Kidney epithelial cell (primary cell): ENCODE measurements around the gene SMYD1. TPM values are rescaled to one million over a fixed set of nuclear protein-coding genes. Genes with fewer than 3 reads are reported as not detected.

Source experiments
- DNase-seq: peaks from one replicate; pipeline ENCODE4 v3.0.0-alpha.2; 2010; ENCODE audit warnings: low read depth
- H3K27me3 ChIP-seq: 2 replicates; pipeline ENCODE4 v1.6.0; 2011; ENCODE audit warnings: low read length; ENCODE audit not compliant: control insufficient read depth, insufficient read depth
- H3K36me3 ChIP-seq: 2 replicates; pipeline ENCODE4 v1.5.1; 2011; ENCODE audit warnings: low read length; ENCODE audit not compliant: control insufficient read depth, insufficient read depth
- H3K4me3 ChIP-seq: 2 replicates; pipeline ENCODE4 v1.5.1; 2011; ENCODE audit warnings: low read depth, mild to moderate bottlenecking, control low read depth, low read length
- total RNA-seq: library from RNA; depleted of rRNA; stranded (reverse); fragments of >200 nt; gene quantifications from 2 replicates; pipeline ENCODE4 v1.2.3, GENCODE V29; 2015
- TF ChIP-seq, protein P1 (sequence below): IDR thresholded peaks from 2 replicates; pipeline ENCODE4 v1.5.1; 2011; ENCODE audit warnings: mild to moderate bottlenecking, moderate library complexity, low read length, control low read depth, inconsistent platforms; ENCODE audit not compliant: insufficient read depth, poor library complexity, severe bottlenecking

Gene SMYD1
- total RNA-seq, 1 donor from 2014 or later = not detected

DNA sequence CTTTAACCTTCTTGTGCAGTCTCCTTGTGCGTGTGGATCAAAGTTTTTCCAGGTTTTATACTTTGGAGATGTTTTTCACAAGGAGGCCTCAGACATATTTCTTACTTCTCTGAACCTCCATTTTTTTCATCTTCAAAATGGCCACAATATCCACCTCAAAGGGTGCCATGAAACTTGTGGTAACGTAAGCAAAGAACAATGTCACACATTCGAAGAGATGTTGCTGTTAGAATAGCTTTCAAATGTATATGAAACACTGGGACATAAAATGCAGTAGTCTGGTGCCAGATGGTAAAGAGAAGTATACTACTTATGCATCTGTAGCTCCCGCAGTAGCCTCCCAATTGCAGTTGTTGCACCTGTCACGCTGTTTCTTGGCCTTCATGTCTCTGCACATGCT, 9.4 kb upstream of the SMYD1 start:
- no peak for DNase-seq
- TF ChIP-seq, protein P1, sequence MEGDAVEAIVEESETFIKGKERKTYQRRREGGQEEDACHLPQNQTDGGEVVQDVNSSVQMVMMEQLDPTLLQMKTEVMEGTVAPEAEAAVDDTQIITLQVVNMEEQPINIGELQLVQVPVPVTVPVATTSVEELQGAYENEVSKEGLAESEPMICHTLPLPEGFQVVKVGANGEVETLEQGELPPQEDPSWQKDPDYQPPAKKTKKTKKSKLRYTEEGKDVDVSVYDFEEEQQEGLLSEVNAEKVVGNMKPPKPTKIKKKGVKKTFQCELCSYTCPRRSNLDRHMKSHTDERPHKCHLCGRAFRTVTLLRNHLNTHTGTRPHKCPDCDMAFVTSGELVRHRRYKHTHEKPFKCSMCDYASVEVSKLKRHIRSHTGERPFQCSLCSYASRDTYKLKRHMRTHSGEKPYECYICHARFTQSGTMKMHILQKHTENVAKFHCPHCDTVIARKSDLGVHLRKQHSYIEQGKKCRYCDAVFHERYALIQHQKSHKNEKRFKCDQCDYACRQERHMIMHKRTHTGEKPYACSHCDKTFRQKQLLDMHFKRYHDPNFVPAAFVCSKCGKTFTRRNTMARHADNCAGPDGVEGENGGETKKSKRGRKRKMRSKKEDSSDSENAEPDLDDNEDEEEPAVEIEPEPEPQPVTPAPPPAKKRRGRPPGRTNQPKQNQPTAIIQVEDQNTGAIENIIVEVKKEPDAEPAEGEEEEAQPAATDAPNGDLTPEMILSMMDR = no peak
- H3K36me3 ChIP-seq = no peaks in the 10 kb centered on the region
- no peaks in the 10 kb centered on the region for H3K27me3 ChIP-seq
- no peak overlapping the region for H3K4me3 ChIP-seq

DNA sequence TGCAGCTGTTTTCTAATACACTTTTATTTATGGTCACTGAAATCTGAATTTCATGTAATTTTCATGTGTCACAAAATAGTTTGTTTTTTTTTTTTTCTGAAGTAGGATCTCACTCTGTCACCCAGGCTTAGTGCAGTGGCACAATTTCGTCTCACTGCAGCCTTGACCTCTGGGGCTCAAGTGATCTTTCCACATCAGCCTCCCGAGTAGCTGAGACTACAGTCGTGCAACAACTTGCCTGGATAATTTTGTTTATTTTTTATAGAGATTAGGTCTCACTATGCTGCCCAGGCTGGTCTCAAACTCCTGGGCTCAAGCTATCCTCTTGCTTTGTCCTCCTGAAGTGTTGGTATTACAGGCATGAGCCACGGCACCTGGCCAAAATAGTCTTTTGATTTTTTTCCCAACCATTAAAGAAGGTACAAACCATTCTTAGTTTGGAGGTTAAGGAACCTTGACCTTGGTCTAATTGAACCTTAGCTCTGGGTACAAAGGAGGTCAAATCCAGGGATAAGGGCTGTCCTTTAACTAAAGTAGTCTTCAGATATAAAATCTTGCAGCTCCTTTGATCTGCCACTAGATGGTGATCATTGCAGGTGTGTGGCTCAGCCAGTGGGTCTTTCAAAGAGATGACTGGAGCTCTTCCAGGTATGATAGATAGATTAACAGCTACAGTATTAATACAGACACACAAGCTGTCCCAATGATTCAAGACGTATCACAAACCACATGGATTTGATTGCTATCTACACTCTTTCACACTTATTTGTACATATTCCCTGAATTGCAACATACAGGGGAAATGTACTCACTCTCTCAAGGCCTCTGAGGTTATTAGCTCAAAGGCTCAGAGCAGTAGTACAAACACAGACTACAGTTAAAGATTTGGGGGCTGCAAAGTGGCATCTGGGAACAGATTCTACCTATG, 7.4 kb upstream of the SMYD1 start:
- Histone ChIP-seq H3K27me3 (no peaks in the 10 kb centered on the region), H3K4me3 (no peak overlapping the region), H3K36me3 (no peaks in the 10 kb centered on the region)
- TF ChIP-seq, protein P1 = peak; percentile 83
- DNase-seq = peak; percentile 9

- Histone ChIP-seq H3K4me3 (no peak overlapping the region), H3K36me3 (no peaks in the 10 kb centered on the region), H3K27me3 (no peaks in the 10 kb centered on the region)
- TF ChIP-seq, protein P1 = no peak
- DNase-seq = no peak
These were observed 6.7 kb upstream of the SMYD1 start for GRCh38 chr2:88060907-88061275.

DNA sequence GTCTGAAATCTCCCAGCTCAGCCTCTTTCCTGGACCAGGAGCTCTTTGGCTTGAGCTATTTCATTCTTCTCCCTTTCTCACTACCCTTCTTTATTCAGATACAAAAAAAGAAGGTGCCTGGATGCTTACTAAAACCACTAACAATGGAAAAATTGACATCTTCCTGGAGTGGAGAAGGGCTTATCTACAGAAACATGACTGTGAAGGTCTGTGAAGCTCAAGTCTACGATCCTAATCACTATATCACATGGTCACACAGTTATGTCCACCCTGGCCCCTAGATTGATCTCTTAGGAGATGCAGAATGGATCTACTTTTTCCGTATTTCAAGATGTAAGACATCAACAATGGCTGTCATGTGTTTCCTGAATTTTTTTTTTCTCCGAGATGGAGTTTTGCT, 6.3 kb upstream of the SMYD1 start:
- Histone ChIP-seq H3K4me3 (no peak overlapping the region), H3K27me3 (no peaks in the 10 kb centered on the region), H3K36me3 (no peaks in the 10 kb centered on the region)
- no peak for DNase-seq
- TF ChIP-seq, protein P1 = no peak

DNA sequence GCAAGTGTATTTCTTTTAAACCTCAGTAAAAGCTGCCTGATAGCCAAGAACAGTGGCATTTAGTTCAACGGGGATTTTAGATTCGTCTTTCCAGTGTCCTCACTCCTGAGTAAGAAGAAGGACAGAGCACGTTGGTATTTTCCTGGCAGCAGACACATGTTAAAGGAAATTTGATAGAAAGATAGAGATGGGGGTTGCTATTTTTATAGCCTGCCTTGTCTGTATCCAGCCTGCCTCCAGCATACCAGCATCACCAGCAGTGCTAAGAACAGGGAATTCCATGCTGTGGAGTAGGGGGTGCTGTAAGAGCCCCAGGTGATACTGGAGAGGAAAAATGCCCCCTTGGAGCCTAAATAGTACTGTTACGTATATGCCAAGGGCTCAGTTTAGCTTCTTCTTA, 1.1 kb upstream of the SMYD1 start:
- TF ChIP-seq, protein P1 = no peak
- Histone ChIP-seq H3K27me3 (no peaks in the 10 kb centered on the region), H3K36me3 (no peaks in the 10 kb centered on the region), H3K4me3 (no peak overlapping the region)
- no peak for DNase-seq

DNA sequence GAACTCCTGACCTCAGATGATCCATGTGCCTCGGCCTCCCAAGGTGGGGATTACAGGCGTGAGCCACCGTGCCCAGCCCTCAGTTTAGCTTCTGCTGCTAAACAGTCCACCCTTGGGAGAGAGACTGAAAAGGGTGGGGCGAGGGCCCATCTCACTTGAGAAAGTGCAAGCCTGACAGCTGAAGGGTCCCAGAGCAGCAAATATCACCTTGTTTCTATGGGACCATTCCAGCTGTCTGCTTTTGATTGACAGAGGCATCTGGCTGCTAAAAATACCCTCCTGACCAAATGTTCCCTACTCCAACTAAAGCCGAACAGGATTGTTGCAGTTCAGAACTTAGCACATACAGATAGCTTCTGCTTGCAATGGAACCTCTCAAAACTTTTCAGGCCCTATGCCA, 436 bp upstream of the SMYD1 start:
- Histone ChIP-seq H3K27me3 (no peaks in the 10 kb centered on the region), H3K36me3 (no peaks in the 10 kb centered on the region), H3K4me3 (no peak overlapping the region)
- TF ChIP-seq, protein P1 = no peak
- no peak for DNase-seq
